Measurements from ENCODE around the gene MAML2. TPM values are rescaled to one million over a fixed set of nuclear protein-coding genes. Genes with fewer than 3 reads are reported as not detected.
A peak's percentile ranks its signal among the peaks of the same experiment; 100 is the strongest.

MAML2 gene
- total and polyA plus RNA-seq, 2 of the 13 experiments (the other 11 are each of a cell fraction or from before 2014, with no cell fraction given): 2.3 to 25.9 TPM

- TF ChIP-seq NCOA5 (CRISPR knock-in tag; IDR thresholded peaks at IDR 0.05) (no peak), HOMEZ (CRISPR knock-in tag; IDR thresholded peaks at IDR 0.05; ENCODE audit: low read depth) (no peak; the same call in none of the 2 replicates), CBX5 (CRISPR knock-in tag; IDR thresholded peaks at IDR 0.05; ENCODE audit: borderline replicate concordance) (peak; percentile 94; the same call in 1 of the 2 replicates), NR1H2 (CRISPR knock-in tag; IDR thresholded peaks at IDR 0.05; ENCODE audit: borderline replicate concordance, low read depth) (no peak), RFX3 (CRISPR knock-in tag; IDR thresholded peaks at IDR 0.05) (peak; percentile 80), ZNF275 (CRISPR knock-in tag; IDR thresholded peaks at IDR 0.05; ENCODE audit: borderline replicate concordance) (peak; percentile 65; the same call in 1 of the 2 replicates), CCAR2 (optimal IDR thresholded peaks at IDR 0.05; ENCODE audit: low read depth, low read length) (no peak), SAFB2 (CRISPR knock-in tag; IDR thresholded peaks at IDR 0.05; ENCODE audit: borderline replicate concordance, low read depth) (no peak), TMF1 (CRISPR knock-in tag; IDR thresholded peaks at IDR 0.05; ENCODE audit: low read depth) (no peak), ZEB1 (IDR thresholded peaks at IDR 0.05; ENCODE audit: insufficient replicate concordance, low read depth) (no peak), SKI (IDR thresholded peaks at IDR 0.05; ENCODE audit: partially characterized antibody) (peak; percentile 95), SAP130 (CRISPR knock-in tag; IDR thresholded peaks at IDR 0.05; ENCODE audit: low read depth) (peak; percentile 93), MXD3 (CRISPR knock-in tag; IDR thresholded peaks at IDR 0.05) (0 out of 2 replicates have a peak, but pooled peaks have one; percentile 57), ZNF597 (CRISPR knock-in tag; IDR thresholded peaks at IDR 0.05) (no peak), PLRG1 (conservative IDR thresholded peaks at IDR 0.05) (no peak), ETV5 (CRISPR knock-in tag; IDR thresholded peaks at IDR 0.05; ENCODE audit: borderline replicate concordance) (peak; percentile 99), MIER2 (CRISPR knock-in tag; IDR thresholded peaks at IDR 0.05) (peak; percentile 84; the same call in 1 of the 2 replicates), SCMH1 (CRISPR knock-in tag; IDR thresholded peaks at IDR 0.05; ENCODE audit: borderline replicate concordance) (no peak)
- TF ChIP-seq, protein P1, sequence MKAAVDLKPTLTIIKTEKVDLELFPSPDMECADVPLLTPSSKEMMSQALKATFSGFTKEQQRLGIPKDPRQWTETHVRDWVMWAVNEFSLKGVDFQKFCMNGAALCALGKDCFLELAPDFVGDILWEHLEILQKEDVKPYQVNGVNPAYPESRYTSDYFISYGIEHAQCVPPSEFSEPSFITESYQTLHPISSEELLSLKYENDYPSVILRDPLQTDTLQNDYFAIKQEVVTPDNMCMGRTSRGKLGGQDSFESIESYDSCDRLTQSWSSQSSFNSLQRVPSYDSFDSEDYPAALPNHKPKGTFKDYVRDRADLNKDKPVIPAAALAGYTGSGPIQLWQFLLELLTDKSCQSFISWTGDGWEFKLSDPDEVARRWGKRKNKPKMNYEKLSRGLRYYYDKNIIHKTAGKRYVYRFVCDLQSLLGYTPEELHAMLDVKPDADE (CRISPR knock-in tag; IDR thresholded peaks at IDR 0.05): no peak
- TF ChIP-seq, protein P2, sequence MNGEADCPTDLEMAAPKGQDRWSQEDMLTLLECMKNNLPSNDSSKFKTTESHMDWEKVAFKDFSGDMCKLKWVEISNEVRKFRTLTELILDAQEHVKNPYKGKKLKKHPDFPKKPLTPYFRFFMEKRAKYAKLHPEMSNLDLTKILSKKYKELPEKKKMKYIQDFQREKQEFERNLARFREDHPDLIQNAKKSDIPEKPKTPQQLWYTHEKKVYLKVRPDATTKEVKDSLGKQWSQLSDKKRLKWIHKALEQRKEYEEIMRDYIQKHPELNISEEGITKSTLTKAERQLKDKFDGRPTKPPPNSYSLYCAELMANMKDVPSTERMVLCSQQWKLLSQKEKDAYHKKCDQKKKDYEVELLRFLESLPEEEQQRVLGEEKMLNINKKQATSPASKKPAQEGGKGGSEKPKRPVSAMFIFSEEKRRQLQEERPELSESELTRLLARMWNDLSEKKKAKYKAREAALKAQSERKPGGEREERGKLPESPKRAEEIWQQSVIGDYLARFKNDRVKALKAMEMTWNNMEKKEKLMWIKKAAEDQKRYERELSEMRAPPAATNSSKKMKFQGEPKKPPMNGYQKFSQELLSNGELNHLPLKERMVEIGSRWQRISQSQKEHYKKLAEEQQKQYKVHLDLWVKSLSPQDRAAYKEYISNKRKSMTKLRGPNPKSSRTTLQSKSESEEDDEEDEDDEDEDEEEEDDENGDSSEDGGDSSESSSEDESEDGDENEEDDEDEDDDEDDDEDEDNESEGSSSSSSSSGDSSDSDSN (CRISPR knock-in tag; IDR thresholded peaks at IDR 0.05): peak; percentile 17; the same call in 1 of the 2 replicates
These were observed 330.7 kb downstream of the MAML2 start (continued) for GRCh38 chr11:96012086-96012824.
